ENCODE measurements around the gene PCAT6.

- TF ChIP-seq POLR2A (IDR thresholded peaks at IDR 0.05): no peak
- TF ChIP-seq, protein P1, sequence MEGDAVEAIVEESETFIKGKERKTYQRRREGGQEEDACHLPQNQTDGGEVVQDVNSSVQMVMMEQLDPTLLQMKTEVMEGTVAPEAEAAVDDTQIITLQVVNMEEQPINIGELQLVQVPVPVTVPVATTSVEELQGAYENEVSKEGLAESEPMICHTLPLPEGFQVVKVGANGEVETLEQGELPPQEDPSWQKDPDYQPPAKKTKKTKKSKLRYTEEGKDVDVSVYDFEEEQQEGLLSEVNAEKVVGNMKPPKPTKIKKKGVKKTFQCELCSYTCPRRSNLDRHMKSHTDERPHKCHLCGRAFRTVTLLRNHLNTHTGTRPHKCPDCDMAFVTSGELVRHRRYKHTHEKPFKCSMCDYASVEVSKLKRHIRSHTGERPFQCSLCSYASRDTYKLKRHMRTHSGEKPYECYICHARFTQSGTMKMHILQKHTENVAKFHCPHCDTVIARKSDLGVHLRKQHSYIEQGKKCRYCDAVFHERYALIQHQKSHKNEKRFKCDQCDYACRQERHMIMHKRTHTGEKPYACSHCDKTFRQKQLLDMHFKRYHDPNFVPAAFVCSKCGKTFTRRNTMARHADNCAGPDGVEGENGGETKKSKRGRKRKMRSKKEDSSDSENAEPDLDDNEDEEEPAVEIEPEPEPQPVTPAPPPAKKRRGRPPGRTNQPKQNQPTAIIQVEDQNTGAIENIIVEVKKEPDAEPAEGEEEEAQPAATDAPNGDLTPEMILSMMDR (IDR thresholded peaks at IDR 0.05): no peak
Measured at GRCh38 chr1:202798260-202798659, 12.5 kb upstream of the PCAT6 start.
